ENCODE measurements around the gene ACBD3.
A peak's percentile ranks its signal among the peaks of the same experiment; 100 is the strongest.

Gene ACBD3

DNA sequence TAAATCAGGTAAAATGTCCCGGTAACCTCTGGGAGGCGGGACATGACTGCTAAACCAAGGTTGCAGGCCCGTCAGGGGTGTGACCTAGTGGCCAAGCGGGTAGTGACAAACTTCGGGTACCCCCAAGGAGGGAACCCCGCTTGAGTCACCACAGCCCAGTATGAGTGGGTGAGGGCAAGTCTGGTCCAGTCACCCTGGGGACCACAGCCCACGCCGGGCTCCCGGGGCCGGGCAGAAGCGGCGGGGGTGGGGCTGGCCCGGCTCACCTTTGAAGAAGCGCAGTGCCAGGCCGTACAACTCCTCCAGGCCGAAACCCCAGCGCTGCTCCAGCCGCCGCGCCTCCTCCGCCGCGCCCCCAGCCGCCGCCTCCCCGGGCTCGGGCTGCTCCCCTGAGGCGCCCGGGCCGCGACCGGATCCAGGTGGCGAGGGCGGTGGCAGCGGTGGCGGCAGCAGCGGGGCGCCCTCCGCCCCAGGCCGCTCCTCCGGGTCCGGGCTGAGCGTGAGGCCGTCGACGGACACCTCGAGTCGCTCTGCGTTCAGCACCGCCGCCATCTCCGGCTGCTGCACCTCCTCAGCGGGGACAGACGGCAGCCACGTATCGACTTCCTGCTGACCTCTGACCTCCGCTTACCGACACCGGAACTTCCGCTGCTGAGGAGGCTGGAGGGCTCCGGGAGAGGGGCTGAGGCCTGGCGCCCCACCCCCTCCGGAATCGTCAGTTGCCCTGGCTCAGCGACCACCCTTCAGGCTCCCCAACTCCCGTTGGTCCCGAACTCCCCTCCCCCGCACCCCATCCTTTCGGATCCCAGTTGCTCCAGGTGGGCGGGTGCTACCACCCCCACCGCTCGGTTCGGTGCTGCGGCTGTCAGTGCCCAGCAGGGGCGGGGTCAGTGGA lies at the start of gene ACBD3:
TSS of gene ACBD3 (minus strand) at position 618 of the 895 bp plus-strand sequence. CDS start at position 552, 66 bp downstream.
- DNase-seq (ENCODE audit: low read depth): peak; percentile 65
- H3K4me3 ChIP-seq (ENCODE audit: low read depth, low read length): peak within 1 kb of the TSS; percentile 93
- TF ChIP-seq, protein P1, sequence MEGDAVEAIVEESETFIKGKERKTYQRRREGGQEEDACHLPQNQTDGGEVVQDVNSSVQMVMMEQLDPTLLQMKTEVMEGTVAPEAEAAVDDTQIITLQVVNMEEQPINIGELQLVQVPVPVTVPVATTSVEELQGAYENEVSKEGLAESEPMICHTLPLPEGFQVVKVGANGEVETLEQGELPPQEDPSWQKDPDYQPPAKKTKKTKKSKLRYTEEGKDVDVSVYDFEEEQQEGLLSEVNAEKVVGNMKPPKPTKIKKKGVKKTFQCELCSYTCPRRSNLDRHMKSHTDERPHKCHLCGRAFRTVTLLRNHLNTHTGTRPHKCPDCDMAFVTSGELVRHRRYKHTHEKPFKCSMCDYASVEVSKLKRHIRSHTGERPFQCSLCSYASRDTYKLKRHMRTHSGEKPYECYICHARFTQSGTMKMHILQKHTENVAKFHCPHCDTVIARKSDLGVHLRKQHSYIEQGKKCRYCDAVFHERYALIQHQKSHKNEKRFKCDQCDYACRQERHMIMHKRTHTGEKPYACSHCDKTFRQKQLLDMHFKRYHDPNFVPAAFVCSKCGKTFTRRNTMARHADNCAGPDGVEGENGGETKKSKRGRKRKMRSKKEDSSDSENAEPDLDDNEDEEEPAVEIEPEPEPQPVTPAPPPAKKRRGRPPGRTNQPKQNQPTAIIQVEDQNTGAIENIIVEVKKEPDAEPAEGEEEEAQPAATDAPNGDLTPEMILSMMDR (IDR thresholded peaks at IDR 0.05; ENCODE audit: low read depth, low read length, missing control alignments): peak; percentile 12

DNA sequence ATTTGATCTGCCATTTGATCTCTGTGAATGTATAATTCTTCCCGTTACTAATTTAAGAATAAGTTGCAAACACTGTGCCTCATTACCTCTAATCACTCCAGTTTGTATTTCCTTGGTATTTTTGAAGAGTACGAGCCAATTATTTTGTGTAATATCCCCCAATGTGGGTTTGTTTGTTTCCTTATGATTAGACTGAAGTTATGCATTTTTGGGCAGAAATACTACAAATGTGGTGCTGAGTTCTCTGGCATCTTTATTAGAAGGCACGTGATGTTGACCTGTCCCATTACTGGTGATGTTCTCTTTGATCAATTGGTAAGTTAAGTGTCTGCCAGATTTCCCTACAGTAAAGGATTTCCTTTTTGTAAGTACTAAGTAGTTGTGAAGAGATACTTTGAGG lies 47.3 kb upstream of the ACBD3 start:
- DNase-seq (ENCODE audit: low read depth): no peak
- TF ChIP-seq, protein P1 (IDR thresholded peaks at IDR 0.05; ENCODE audit: low read depth, low read length, missing control alignments): no peak
- no peak overlapping the region for H3K4me3 ChIP-seq (ENCODE audit: low read depth, low read length)

DNA sequence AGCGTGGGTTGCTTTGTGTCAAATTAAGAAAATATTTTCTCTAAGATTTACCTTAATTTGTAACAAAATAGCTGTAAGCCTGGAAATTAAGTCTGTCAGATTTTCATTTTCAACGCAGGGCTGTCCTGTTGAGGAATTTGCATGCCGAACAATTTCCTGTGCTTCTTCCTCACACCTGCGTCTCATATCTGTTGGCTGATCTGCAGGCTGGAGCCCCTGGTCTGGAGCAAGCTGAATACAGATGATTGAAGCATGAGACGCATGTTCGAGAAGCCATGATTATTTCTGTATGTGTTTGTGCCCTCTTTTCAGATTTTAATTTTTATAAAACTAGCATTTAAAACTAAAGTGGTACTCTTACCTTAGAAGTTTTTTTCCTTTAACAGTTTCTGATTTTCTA lies 46.8 kb upstream of the ACBD3 start:
- DNase-seq (ENCODE audit: low read depth): no peak
- TF ChIP-seq, protein P1 (IDR thresholded peaks at IDR 0.05; ENCODE audit: low read depth, low read length, missing control alignments): no peak
- H3K4me3 ChIP-seq (ENCODE audit: low read depth, low read length): no peak overlapping the region

DNA sequence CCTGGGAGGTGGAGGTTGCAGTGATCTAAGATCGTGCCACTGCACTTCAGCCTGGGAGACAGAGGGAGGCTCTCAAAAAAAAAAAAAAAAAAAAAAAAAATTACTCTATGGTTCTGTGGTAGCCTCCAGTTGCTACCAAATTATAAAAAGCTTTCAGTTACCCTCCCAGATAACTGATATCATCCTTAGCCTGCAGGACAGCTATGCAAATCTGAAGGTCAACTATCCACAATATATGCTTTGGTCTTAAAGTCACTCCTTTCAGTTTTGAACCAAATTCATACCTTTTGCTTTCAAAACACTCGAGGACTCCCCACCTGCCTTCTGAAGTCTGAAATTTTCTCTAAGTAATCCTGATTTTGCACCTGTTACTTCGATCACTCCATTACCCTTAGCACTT lies 40.1 kb upstream of the ACBD3 start:
- no peak overlapping the region for H3K4me3 ChIP-seq (ENCODE audit: low read depth, low read length)
- TF ChIP-seq, protein P1 (IDR thresholded peaks at IDR 0.05; ENCODE audit: low read depth, low read length, missing control alignments): no peak
- no peak for DNase-seq (ENCODE audit: low read depth)

DNA sequence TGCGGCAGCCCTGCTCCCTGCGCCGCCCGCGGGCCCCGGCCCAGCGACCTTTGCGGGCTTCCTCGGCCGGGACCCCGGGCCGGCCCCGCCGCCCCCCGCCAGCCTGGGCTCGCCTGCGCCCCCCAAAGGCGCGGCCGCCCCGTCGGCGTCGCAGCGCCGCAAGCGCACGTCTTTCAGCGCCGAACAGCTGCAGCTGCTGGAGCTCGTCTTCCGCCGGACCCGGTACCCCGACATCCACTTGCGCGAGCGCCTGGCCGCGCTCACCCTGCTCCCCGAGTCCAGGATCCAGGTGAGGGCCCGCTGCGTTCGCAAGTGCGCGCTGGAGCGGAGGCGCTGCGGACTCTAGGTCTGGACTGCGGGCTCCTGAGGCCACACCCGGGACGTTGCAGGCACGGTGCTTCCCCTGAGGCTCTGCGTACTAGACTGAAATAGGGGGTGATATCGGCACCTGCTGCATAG lies 37.3 kb upstream of the ACBD3 start:
- TF ChIP-seq, protein P1 (IDR thresholded peaks at IDR 0.05; ENCODE audit: low read depth, low read length, missing control alignments): peak; percentile 13
- DNase-seq (ENCODE audit: low read depth): no peak
- H3K4me3 ChIP-seq (ENCODE audit: low read depth, low read length): peak overlapping the region; percentile 74

DNA sequence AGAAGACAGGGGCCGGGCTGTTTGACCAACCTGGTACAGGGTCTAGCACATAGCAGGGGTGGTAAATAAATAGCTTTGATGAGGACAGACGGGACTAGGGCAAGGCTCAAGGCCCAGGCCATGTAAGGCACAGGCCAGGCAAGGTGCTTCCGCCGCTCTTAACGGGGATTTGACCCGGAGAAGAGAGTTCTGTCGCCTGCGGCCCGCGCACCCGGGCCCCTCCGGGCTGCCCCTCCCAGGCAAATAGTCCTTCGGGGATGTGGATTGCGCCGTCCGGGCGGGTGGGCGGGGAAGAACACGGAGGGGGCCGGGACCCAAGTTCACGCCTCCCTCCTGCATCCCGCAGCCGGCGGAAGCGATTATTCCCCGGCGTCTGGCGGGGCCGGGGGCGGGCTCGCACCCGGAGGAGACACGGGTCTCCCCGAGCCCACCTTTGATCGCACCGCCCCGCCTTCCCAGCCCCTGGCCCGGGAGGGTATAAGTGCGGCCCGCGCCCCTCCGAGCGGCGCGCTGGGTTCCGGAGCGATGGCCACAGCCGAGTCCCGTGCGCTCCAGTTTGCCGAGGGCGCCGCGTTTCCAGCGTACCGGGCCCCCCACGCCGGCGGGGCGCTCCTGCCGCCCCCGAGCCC lies 36.7 kb upstream of the ACBD3 start, which contains the start of gene MIXL1:
TSS of gene MIXL1 (plus strand) at position 508 of the 629 bp plus-strand sequence. CDS start at position 526, 18 bp downstream.
- TF ChIP-seq, protein P1 (IDR thresholded peaks at IDR 0.05; ENCODE audit: low read depth, low read length, missing control alignments): no peak
- DNase-seq (ENCODE audit: low read depth): no peak

More for the DNA sequence above, 36.7 kb upstream of the ACBD3 start, which contains the start of gene MIXL1:
- peak within 1 kb of the TSS; percentile 74 for H3K4me3 ChIP-seq (ENCODE audit: low read depth, low read length)
